Loucy (cell line): Measurements from ENCODE around the gene PRSS2.

ENCODE experiments used
- H2AFZ ChIP-seq: fragments of 200-600 bp; sonication (generic); 2 replicates; pipeline ENCODE4 v1.6.0; 2016; ENCODE audit warnings: antibody characterized with exemption, mild to moderate bottlenecking, low read length, moderate library complexity
- H3F3A ChIP-seq: fragments of 200-600 bp; 2 replicates; pipeline ENCODE4 v1.6.0; 2016; ENCODE audit warnings: antibody characterized with exemption, low read depth, mild to moderate bottlenecking
- H3K27me3 ChIP-seq: fragments of 200-600 bp; sonication (generic); 2 replicates; pipeline ENCODE4 v1.6.1; 2014; ENCODE audit warnings: low read length, mild to moderate bottlenecking; ENCODE audit not compliant: insufficient read depth, poor library complexity, severe bottlenecking
- H3K36me3 ChIP-seq: fragments of 200-600 bp; sonication (generic); 2 replicates; pipeline ENCODE4 v1.6.1; 2016; ENCODE audit warnings: low read length; ENCODE audit not compliant: insufficient read depth
- H3K4me1 ChIP-seq: fragments of 200-600 bp; sonication (generic); 2 replicates; pipeline ENCODE4 v1.5.1; 2014; ENCODE audit warnings: low read length, mild to moderate bottlenecking; ENCODE audit not compliant: insufficient read depth, poor library complexity, severe bottlenecking
- H3K4me2 ChIP-seq: fragments of 200-600 bp; sonication (generic); 2 replicates; pipeline ENCODE4 v1.6.0; 2014; ENCODE audit warnings: antibody characterized with exemption, low read length, low read depth, mild to moderate bottlenecking; ENCODE audit not compliant: poor library complexity, severe bottlenecking
- H3K4me3 ChIP-seq: fragments of 200-600 bp; sonication (generic); 2 replicates; pipeline ENCODE4 v1.5.1; 2014; ENCODE audit warnings: low read length, mild to moderate bottlenecking, mixed read lengths; ENCODE audit not compliant: poor library complexity, severe bottlenecking
- H3K79me2 ChIP-seq: fragments of 200-600 bp; sonication (generic); 2 replicates; pipeline ENCODE4 v1.6.1; 2014; ENCODE audit warnings: low read length; ENCODE audit not compliant: insufficient read depth
- H3K9ac ChIP-seq: fragments of 200-600 bp; sonication (generic); 2 replicates; pipeline ENCODE4 v1.6.0; 2014; ENCODE audit warnings: mild to moderate bottlenecking, low read depth, low read length, moderate library complexity; ENCODE audit not compliant: poor library complexity, severe bottlenecking
- H3K9me2 ChIP-seq: fragments of 200-600 bp; sonication (generic); replicated peaks from 2 replicates; pipeline ENCODE4 v1.6.1; 2016; ENCODE audit warnings: low read depth, low read length, mixed read lengths
- H3K9me3 ChIP-seq: fragments of 200-600 bp; sonication (generic); 2 replicates; pipeline ENCODE4 v1.6.1; 2014; ENCODE audit warnings: mild to moderate bottlenecking, antibody characterized with exemption, low read length, low read depth; ENCODE audit not compliant: insufficient read depth
- H4K20me1 ChIP-seq: fragments of 200-600 bp; sonication (generic); 2 replicates; pipeline ENCODE4 v1.6.0; 2014; ENCODE audit warnings: antibody characterized with exemption, low read length, mild to moderate bottlenecking; ENCODE audit not compliant: insufficient read depth, poor library complexity, severe bottlenecking
- CTCF ChIP-seq: fragments of 200-600 bp; sonication (generic); conservative IDR thresholded peaks from 2 replicates; pipeline ENCODE4 v1.5.1; 2014; ENCODE audit warnings: mild to moderate bottlenecking, antibody characterized with exemption, low read length
- EZH2phosphoT487 ChIP-seq: fragments of 200-600 bp; IDR thresholded peaks from 2 replicates; pipeline ENCODE4 v1.6.1; 2018; ENCODE audit warnings: antibody characterized with exemption, mild to moderate bottlenecking, moderate library complexity, borderline replicate concordance

Gene PRSS2

GRCh38 chr7:142790056-142790455 is 19.3 kb downstream of the PRSS2 start:
- no peak overlapping the region for H3K9ac ChIP-seq
- no peaks in the 10 kb centered on the region for H3K36me3 ChIP-seq
- H4K20me1 ChIP-seq, result no peaks in the 10 kb centered on the region
- TF ChIP-seq CTCF, result no peak
- TF ChIP-seq EZH2phosphoT487, result no peak
- no peaks in the 10 kb centered on the region for H3K4me1 ChIP-seq
- no peaks in the 10 kb centered on the region for H3K9me3 ChIP-seq
- no peaks in the 10 kb centered on the region for H3K27me3 ChIP-seq
- H2AFZ ChIP-seq, result no peak overlapping the region
- no peaks in the 10 kb centered on the region for H3K79me2 ChIP-seq
- H3K4me3 ChIP-seq, result no peak overlapping the region
- H3F3A ChIP-seq, result no peaks in the 10 kb centered on the region
- H3K9me2 ChIP-seq, result no peaks in the 10 kb centered on the region
- no peak overlapping the region for H3K4me2 ChIP-seq

- Histone ChIP-seq H3K79me2 (no peaks in the 10 kb centered on the region), H3K9me3 (no peaks in the 10 kb centered on the region), H2AFZ (no peak overlapping the region), H3F3A (no peaks in the 10 kb centered on the region), H3K36me3 (no peaks in the 10 kb centered on the region), H3K4me1 (no peaks in the 10 kb centered on the region), H3K9me2 (no peaks in the 10 kb centered on the region), H4K20me1 (no peaks in the 10 kb centered on the region), H3K4me3 (no peak overlapping the region), H3K4me2 (no peak overlapping the region), H3K9ac (no peak overlapping the region), H3K27me3 (no peaks in the 10 kb centered on the region)
- TF ChIP-seq EZH2phosphoT487 (no peak), CTCF (no peak)
Observed at GRCh38 chr7:142790555-142790954, 19.8 kb downstream of the PRSS2 start.

GRCh38 chr7:142791502-142791901 is 20.7 kb downstream of the PRSS2 start:
- peaks cover 4% of the 10 kb centered on the region for H3K79me2 ChIP-seq
- H3K9ac ChIP-seq, result no peak overlapping the region
- no peaks in the 10 kb centered on the region for H4K20me1 ChIP-seq
- H3K36me3 ChIP-seq, result peaks cover 3% of the 10 kb centered on the region
- H3F3A ChIP-seq, result no peaks in the 10 kb centered on the region
- H3K27me3 ChIP-seq, result peaks cover 4% of the 10 kb centered on the region
- no peaks in the 10 kb centered on the region for H3K9me3 ChIP-seq
- TF ChIP-seq CTCF, result no peak
- no peak overlapping the region for H2AFZ ChIP-seq
- no peaks in the 10 kb centered on the region for H3K4me1 ChIP-seq
- no peaks in the 10 kb centered on the region for H3K9me2 ChIP-seq
- H3K4me2 ChIP-seq, result no peak overlapping the region
- no peak overlapping the region for H3K4me3 ChIP-seq
